GM19438 (cell line): ENCODE measurements around the gene CHST8.
A peak's percentile ranks its signal among the peaks of the same experiment; 100 is the strongest.

ENCODE experiments used
- ATAC-seq: cut with Tn5 transposase; IDR thresholded peaks from one replicate; pipeline ENCODE4 v1.9.1; 2021; ENCODE audit warnings: low read depth; ENCODE audit not compliant: unreplicated experiment

Gene CHST8

DNA sequence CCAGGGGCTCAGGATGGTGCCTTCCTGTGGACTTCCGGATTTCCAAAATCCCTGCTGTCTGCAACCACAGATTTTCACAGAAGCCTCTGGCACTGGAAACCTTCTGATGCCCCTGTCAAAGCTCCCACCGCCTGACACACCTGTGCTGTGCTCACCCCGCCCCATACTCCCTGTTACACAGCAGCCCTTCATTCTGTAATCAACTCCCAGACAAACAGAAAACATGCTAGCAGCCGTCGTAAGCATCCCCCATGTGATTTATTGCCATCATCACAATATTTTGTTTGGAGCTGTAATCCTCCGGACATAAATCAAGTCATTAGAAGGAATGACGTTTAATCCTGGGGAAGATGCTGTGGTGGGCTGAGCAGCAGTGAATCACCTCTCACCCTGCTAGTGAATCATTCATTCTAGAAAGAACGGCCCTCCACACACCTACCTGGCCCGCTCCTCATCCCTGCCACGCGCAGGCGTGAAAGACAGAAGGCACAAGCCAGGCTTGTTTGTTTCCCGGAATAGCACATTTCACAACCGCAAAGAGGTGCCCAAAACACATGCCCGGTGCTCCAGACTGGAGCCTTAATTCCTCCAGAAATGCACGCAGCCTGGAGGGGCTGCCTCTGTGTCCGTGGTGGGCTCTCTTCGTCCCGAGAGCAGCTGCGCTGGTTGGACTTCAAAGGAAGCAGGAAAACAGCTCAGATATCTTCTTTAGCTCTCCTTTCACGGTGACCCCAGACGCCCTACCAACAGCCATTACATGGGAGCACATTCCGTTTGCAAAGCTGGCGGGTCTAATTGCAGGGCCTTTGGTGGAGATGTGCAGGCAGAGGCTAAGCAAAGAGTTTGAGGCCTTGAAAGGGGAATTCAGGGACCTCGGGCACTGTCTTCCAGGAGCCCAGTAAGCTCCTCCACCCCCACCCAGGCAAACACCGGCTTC lies 133.6 kb downstream of the CHST8 start:
- no peak for ATAC-seq

DNA sequence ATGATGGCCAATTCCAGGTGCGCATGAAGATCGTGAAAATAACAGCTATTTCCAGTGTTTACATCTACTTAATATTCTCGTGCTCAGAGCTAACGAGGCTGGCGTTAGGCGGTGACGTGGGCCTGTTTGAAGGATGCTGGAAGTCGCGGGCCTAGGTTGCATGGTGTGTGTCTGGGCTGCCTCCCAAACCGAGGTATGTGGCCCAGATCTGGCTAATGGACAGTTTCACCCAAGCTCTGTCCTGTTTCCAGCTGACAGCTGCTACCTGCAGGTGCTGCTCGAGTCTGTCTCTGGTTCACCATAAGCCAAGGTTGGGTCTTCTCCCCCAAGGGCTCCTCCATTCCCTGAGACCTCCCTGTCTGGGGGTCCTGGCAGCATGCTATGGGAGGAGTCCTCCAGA lies 134.4 kb downstream of the CHST8 start:
- no peak for ATAC-seq

DNA sequence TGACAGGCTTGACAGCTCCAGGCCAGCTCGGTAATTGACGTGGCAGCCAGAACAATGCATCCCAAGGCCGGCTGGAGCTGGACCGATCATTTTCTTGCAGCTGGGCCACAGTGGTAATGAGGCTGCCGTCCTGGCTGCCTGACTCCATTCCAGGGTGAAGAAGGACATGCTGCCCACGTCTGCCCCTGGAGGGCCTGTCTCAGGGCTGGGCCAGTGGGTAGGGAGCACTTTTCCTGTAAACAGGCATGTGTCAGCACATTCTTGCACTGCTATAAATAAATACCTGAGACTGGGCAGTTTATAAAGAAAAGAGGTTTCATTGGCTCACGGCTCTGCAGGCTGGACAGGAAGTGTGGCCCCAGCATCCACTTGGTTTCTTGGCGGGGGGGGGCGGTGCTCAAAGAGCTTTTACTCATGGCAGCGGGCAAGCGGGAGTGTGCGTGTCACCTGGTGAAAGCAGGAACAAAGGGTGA lies 136.8 kb downstream of the CHST8 start:
- ATAC-seq = no peak

DNA sequence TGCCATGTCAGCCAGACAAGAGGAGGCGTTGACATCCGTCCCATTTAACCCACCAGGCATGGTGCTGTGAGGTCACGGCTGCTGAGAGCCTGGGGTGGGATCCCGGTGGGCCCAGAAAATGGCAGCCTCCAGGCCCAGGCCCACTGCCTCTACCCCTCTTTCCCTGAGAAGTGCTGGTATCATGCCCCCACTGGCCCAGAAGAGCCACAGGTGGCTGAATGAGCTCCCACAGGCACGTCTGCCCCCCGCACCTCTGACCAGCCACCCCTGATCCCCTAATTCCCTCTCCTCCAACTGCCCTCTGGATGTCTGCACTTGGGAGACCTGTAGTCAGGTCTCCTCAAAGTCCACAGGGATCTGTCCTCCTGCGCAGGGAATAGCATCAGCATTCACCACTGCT lies 137.6 kb downstream of the CHST8 start:
- no peak for ATAC-seq

DNA sequence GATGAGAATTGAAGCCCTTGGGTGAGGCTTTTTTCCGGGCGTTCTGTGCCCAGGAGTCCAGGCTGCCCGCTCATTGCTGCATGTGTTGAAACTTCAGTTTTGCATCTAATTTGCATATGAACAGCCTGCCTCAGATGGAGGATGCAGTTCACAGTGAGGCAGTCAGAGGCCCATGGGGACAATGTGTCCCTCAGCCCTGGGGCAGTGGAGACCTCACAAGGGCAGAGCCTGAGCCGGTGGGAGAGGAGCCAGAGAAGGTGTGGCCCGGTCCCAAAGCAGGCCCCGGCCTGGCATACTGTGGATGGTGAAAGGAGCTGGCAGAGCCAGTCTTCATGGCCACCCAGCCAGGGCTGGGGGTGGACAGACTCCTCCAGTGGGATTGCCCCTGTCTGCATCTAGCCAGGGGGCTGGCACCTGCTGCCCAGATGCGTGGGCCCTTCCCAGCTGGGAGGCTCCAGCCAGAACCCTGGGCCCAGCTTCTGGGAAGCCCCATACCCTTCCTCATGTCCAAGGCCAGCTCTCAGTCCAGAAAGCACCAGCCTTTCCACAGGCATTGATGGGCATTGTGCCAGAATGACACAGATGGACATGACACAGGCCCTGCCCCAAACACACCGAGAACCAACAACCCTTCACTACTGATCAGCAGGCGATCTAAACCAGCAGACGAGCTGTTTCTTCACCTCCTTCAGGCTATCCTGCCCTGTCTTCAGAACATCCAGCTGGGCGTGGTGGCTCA lies 142.0 kb downstream of the CHST8 start:
- no peak for ATAC-seq

DNA sequence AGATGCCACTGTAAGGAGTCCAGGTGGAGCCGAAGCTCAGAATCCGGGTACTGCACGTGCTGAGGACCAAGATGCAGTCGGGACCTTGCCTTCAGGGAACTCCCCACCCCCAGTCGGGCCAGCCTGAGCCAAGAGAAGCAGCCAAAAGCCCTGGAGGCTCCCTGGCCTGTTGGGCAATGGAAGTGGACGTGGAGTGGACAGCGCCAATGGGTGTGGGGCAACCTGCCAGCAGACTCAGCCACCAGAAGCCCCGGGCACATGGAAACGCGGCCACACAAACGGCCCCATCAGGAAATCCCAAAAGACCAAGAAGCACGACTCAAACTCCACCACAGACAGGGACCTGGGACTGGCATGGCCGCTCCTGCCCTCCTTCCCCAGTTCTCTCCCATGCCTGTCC lies 144.9 kb downstream of the CHST8 start:
- ATAC-seq = no peak

DNA sequence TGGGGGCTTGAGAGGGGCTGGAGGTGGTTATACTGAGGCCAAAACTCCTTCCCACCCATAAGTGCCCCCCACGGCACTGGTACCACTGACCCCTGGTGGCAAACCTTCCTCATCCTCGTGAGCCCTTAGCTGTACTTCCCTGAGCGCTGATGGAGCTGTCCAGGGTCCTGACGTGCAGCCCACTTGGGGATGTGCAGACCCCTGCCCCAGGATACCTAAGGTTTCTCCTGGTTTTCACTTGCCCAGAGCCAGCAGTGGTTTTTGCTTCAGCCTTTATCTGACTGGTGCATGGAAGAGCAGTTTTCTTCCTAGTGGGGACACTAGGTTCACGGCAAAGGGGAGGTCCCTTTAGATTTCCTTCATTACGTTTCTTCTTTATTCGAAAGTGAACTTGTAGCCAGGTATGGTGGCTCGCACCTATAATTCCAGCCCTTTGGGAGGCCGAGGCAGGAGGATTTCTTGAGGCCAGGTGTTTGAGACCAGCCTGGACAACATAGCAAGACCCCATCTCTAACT lies 146.2 kb downstream of the CHST8 start:
- ATAC-seq = no peak

DNA sequence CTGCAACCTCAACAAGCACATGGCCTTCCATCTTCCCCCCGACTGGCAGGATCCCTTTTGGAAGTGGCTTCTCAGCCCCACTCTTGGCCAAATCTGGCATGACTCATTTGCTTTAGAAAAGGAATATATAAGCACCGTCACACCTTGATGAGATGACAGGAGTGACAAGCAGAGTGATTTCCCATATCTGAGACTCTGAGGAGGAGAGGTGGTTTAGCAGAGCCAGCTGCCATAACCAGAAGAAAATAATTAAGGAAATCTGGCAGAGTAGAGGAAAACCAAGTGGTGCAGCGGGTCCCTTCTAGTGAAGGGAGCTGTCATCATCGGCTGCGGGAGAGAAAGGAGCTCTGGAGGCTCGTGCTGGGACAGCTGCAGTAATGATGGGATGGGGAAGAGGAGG lies 147.5 kb downstream of the CHST8 start:
- ATAC-seq = no peak

DNA sequence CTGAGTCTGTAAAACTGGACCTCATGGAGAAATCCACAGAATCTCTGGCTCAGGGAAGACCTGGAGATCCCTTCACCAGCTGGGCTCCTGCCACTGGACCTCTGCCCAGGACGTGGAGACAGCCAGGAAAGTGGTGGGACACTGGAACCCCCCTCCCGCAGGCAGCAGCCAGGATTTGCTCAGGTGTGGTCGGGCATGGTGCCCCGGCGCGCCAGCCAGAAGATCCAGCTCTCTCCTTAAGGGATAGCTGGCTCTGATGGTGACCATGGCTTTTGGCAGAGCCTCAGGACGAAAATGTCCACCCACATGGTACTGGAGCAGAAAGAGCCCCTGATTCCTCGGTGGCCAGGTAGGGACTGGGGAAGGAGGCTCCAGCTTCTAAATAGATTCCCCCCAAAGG lies 148.4 kb downstream of the CHST8 start:
- no peak for ATAC-seq

DNA sequence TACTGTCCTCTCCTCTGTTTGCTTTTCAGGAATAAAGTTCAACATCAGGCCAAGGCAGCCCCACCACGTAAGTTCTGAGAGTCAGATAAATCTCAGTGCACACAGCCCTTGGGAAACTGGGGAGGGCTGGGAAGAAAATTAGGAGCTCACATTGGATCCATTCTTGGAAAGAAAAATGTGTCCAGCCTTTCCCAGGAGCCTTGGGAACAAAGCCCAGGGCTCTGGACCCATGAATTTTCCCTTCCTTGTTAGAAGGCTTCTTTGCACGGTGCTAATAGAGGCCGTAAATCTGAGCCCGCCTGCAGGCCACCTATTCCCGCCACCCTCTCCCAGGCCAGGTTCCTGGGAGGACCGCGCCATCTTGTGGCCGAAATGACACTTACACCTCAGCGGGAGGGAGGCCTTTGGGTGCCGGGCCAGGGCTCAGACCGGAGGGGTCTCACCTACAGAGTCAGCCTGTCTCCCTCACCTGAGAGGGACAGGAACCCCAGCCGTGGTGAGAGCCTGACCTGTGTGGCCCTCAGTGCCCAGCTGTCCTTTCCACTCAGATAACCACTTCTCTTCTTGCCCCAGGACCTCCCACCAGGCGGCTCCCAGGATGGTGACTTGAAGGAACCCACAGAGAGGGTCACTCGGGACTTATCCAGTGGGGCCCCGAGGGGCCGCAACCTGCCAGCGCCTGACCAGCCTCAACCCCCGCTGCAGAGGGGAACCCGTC lies 149.8 kb downstream of the CHST8 start:
- ATAC-seq = no peak

DNA sequence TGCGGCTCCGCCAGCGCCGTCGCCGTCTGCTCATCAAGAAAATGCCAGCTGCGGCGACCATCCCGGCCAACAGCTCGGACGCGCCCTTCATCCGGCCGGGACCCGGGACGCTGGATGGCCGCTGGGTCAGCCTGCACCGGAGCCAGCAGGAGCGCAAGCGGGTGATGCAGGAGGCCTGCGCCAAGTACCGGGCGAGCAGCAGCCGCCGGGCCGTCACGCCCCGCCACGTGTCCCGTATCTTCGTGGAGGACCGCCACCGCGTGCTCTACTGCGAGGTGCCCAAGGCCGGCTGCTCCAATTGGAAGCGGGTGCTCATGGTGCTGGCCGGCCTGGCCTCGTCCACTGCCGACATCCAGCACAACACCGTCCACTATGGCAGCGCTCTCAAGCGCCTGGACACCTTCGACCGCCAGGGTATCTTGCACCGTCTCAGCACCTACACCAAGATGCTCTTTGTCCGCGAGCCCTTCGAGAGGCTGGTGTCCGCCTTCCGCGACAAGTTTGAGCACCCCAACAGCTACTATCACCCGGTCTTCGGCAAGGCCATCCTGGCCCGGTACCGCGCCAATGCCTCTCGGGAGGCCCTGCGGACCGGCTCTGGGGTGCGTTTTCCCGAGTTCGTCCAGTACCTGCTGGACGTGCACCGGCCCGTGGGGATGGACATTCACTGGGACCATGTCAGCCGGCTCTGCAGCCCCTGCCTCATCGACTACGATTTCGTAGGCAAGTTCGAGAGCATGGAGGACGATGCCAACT lies 150.5 kb downstream of the CHST8 start:
- no peak for ATAC-seq

DNA sequence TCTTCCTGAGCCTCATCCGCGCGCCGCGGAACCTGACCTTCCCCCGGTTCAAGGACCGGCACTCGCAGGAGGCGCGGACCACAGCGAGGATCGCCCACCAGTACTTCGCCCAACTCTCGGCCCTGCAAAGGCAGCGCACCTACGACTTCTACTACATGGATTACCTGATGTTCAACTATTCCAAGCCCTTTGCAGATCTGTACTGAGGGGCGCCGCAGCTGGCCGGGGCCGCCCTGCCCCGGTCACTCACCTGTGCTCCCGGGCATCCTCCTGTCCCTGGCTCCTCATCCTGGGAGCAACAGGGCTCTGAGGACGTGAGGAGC lies 151.1 kb downstream of the CHST8 start:
- ATAC-seq = no peak

DNA sequence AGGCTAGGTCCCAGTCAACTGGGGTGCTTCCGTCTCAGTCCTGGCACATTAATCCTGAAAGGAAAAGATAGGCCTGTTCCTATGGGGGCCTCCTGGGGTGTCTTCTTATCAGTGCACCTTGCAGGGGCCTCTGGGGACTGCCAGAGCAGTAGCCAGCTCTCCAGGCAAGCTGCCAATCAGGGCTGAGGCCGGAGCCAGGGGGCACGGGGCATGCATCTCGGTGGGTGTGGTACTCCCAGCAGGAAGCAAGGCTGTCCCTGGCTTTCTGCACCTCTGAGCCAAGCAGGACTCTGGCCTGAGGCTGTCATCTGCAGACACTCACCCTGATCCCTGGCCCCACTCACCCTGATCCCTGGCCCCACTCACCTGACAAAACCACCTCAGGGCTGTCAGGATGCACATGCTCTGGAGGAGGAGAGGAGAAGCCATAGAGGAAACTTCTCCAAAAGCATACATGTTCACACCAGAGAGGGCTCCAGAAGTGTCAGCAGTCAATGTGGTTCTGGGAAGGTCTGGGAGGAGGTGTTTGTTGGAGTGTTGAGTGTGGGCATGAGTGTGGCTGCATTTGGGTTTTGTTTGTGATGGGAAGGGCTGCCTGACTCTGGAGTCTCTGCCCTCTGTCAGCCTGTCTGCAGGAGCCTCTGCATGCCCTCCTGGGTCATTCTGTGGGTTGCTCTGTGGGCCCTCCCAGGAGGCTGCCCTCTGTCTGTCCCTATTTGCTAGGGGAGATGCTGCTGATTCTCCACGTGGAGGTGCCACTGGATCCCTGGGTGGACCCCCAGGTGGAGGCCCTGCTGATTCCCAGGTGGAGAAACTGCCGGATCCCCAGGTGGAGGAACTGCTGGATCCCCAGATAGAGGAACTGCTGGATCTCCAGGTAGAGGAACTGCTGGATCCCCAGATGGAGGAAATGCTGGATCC lies 152.2 kb downstream of the CHST8 start:
- ATAC-seq = no peak

DNA sequence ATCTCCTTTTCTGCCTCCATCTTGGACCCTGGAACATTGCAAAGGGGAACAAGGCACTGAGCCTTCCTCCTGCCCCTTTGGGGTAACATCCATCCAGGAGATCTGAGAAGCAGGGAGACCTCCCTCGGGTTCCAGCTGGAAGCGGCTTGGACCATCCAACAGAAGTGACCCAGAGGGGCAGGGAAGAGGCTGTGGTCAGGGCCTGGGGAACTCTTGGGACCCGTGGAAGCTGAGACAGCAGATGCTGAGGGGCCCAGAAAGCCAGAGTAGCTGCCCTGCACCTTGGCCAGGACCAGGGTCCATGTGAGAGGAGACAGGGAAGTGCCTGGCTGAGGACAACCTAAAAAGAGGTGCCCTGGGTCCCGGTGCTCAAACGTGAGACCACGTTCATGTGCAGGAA lies 153.0 kb downstream of the CHST8 start:
- ATAC-seq = no peak

DNA sequence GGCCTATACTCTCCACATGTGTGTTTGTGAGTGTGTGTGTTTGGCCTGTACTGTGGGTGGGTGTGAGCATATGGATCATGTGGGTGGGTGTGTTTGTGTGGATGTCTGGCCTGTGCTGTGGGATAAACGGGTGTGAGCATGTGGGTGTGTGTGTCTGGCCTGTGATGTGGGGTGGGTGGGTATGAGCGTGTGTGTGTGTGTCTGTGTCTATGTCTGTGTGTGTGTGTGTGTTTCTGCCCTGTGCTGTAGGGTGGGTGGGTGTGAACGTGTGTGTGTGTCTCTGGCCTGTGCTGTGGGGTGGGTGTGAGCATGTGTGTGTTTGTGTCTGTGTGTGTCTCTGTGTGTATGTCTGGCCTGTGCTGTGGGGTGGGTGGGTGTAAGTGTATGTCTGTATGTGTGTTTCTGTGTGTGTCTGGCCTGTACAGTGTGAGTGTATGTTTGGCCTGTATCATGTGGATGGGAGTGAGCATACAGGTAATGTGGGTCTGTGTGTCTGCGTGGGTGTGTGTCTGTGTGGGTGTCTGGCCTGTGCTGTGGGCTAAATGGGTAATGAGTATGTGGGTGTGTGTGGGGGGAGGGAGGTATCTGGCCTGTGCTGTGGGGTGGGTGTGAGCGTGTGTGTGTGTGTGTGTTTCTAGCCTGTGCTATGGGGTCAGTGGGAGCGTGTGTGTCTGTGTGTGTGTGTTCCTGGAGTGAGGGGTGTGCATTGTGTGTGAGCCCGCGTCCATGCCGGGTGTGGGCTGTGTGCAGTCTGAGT lies 154.2 kb downstream of the CHST8 start:
- no peak for ATAC-seq

DNA sequence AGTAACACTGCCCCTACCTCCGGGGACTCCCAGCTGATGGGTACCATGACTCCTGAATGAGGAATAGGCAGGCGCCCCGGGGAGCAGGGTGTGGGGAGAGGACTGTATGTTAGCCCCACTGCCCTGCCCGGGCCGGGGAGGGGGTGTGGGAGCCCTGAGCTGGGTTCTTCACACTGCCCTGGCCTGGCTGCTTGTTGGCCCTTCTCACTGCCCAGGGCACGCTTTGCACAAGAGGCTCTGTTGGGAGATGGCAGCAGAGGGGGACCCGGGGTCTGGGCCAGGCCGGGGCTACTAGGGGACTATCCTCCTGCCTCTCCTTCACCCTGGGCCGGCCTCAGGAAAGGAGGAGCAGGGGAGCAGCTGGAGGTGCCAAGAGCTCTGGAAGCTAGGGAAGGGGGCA lies 155.6 kb downstream of the CHST8 start:
- ATAC-seq = no peak

DNA sequence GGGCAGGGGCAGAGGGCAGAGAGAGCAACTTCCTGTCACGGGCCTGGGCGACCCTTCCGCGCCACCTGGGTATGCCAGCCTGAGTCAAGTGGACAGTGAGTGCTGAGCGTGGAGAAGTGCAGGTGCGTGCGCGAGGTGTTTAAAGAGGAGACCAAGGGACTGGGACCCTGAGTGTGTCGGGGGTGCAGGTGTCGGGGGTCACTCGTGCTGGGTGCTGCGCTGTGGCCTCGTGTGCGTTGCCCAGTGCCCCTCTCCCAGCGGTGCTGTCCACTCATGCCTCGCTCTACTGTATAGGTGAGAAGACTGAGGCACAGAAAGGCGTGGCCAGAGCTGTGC lies 156.0 kb downstream of the CHST8 start:
- no peak for ATAC-seq

DNA sequence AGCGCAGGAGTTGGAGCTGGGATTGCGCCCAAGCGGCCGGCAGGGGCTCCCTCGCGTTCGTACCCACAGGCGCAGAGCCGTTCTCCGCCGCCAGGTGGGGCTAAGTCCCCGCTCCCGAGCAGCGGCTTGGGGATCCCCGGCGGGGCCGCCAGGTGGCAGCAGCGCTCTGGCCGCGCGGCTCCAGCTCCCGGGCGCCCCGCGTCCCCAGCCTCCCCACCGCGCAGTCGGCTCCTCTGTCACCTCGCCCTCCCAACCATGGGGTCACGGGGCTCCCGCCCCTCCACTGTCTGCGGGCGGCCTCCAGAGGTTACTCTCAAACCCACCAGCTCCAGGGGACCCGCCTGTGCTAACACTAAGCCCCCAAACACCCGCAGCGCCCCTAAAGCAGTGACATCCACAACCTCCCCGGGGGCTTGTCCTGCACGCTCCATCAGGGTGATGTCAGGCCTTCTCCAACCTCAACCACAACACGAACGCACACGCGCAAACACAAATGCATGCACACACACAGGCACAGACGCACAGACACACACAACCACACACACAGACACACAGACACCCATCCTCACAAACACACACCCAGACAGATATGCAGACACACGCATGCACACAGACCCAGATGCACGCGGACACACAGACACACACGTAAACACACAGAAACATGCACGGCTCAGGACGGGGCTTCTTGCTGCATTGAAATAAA lies 156.5 kb downstream of the CHST8 start:
- ATAC-seq = peak; percentile 83
